Activated CD4-positive, alpha-beta T cell treated with anti-CD3 and anti-CD28 coated beads for 4 hours (primary cell): Measurements from ENCODE around the gene PPP1R3A.
"Not testable (repeated sequence)": the region's sequence is repeated elsewhere in the genome, so short reads cannot be mapped to it uniquely, and the experiment has no call there.

ENCODE experiments used
- DNase-seq, 2 donors: peaks; one replicate each; pipeline ENCODE4 v3.0.0-alpha.2; 2020

The PPP1R3A gene, protein sequence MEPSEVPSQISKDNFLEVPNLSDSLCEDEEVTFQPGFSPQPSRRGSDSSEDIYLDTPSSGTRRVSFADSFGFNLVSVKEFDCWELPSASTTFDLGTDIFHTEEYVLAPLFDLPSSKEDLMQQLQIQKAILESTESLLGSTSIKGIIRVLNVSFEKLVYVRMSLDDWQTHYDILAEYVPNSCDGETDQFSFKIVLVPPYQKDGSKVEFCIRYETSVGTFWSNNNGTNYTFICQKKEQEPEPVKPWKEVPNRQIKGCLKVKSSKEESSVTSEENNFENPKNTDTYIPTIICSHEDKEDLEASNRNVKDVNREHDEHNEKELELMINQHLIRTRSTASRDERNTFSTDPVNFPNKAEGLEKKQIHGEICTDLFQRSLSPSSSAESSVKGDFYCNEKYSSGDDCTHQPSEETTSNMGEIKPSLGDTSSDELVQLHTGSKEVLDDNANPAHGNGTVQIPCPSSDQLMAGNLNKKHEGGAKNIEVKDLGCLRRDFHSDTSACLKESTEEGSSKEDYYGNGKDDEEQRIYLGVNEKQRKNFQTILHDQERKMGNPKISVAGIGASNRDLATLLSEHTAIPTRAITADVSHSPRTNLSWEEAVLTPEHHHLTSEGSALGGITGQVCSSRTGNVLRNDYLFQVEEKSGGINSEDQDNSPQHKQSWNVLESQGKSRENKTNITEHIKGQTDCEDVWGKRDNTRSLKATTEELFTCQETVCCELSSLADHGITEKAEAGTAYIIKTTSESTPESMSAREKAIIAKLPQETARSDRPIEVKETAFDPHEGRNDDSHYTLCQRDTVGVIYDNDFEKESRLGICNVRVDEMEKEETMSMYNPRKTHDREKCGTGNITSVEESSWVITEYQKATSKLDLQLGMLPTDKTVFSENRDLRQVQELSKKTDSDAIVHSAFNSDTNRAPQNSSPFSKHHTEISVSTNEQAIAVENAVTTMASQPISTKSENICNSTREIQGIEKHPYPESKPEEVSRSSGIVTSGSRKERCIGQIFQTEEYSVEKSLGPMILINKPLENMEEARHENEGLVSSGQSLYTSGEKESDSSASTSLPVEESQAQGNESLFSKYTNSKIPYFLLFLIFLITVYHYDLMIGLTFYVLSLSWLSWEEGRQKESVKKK

DNA sequence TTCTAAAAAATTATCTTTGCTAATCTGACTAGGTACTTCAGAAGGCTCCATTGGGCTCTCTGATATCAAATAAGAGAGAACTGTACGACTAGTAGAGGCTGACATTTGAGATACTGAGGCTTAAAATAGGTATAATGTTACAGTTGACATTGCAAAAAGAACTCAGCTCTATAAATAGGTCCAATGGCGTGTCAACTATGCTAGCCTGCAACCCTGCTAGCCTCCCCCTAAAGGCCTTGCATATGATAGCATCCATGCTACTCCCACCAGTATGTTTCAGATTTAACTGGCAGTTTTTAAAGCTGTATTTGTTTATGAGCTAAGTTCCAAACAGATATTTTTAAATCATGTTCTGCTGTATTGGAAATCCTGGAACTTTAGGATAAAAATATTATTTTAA lies at the start of gene PPP1R3A:
TSS of gene PPP1R3A (minus strand) at position 64 of the 400 bp plus-strand sequence. CDS start at position 51, 13 bp downstream.
- DNase-seq: no peak

GRCh38 chr7:113963356-113963755 lies 44.5 kb upstream of the PPP1R3A start:
- no peak for DNase-seq

DNA sequence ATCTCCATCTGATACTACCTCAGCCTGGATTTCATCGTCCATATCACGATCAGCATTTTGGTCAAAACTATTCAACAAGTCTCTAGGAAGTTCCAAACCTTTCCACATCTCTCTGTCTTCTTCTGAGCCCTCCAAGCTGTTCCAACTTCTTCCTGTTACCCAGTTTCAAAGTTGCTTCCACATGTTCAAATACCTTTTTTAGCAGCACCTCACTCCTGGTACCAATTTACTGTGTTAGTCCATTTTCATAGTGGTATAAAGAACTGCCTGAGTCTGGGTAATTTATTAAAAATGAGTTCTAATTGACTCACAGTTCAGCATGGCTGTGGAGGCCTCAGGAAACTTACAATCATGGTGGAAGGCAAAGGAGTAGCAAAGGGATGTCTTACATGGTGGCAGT lies 41.1 kb upstream of the PPP1R3A start:
- DNase-seq: no peak

DNA sequence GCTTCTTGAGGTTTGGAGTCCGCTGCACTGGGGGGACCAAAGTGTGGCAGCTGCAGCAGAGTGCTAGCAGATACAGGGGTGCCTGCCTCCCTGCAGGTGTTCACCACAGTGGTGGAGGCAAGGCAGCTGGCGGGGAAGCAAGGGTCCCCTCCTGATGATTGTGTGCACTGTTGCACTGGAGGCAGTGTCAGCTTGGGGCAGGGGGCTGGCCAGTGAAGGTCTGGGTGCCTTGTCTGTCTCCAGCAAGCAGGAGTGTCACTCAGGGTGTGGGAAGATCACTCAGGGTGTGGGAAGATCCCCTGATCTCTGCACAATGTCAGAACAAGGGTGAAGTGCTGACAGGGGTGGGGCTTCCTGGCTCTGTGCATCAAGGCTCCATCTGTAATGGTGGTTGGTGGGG lies 36.3 kb upstream of the PPP1R3A start:
- no peak for DNase-seq

- no peak for DNase-seq
Measured at GRCh38 chr7:113953553-113953952, 34.7 kb upstream of the PPP1R3A start.

GRCh38 chr7:113945018-113945938 lies 26.5 kb upstream of the PPP1R3A start:
- no peak for DNase-seq

- no peak for DNase-seq
Measured at GRCh38 chr7:113936982-113937381, 18.2 kb upstream of the PPP1R3A start.

DNA sequence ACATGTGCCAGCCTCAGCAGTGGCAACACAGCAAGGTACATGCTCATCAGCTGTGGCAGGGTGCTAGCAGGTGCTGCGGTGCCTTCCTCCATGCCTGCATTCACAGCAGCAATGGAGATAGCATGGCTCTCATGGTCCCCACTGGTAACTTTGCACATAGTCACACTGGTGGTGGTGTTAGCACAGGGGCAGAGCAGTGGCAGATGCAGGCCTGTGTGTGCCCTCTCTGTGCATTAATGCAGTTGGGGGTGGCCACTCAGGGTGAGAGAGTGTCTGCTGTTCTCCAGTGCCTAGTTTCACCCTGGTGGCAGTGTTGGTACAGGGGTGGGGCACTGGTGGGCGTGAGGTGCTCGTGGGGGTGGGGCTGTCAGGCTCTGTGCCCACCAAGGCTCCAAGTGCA lies 17.7 kb upstream of the PPP1R3A start:
- DNase-seq: no peak

GRCh38 chr7:113929389-113929788 lies 10.6 kb upstream of the PPP1R3A start:
- DNase-seq: not testable (repeated sequence)

DNA sequence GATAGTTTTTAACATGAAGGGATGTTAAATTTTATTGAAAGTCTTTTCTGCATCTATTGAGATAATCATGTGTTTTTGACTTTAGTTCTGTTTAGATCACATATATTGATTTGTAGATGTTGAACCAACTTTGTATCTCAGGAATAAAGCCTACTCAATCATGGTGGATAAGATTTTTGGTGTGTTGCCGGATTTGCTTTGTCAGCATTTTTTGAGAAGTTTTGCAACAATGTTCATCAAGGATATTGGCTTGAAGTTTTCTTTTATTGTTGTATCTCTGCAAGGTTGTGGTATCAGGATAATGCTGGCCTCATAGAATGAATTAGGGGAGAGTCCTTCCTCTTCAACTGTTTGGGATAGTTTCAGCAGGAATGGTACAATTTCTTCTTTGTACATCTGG lies 9.3 kb upstream of the PPP1R3A start:
- no peak for DNase-seq

DNA sequence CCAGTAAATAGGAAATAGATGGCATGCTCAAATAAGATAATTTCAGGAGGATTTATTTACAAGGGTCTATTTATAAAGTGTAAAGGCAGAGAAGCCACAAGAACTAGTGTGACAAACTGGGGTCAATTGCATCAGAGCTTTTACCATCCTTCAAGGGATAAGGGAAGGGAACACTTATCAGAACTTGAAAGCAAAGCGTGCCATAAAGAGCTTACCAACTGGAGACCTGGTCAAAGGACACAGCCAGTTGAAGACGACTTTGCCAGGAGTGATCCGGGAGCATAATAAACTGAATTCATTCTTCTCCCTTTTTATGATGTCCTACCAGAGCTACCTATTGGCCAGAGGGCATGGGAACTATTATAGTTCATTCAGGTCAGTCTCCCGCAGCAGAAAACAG lies 3.2 kb upstream of the PPP1R3A start:
- no peak for DNase-seq

DNA sequence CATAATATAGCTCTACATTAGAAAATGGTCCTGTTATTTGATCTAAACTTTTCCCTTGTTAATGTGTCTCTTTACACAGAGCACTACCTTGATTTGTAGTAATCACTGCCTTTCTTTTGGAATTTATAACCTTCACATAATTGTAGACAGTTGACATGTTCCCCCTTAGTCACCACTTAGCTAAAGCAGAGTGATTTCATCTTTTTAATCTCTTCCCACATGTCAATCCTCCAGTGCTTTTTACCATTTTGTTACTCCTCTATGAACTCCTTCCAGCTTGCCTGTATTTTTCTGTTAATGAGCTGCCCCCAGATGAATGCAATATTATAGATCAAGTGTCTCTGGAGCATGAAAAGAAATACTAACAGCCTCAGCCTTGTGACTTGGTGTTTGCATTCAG lies 2.6 kb upstream of the PPP1R3A start:
- no peak for DNase-seq

GRCh38 chr7:113917840-113918239 lies 969 bp downstream of the PPP1R3A start:
- no peak for DNase-seq

DNA sequence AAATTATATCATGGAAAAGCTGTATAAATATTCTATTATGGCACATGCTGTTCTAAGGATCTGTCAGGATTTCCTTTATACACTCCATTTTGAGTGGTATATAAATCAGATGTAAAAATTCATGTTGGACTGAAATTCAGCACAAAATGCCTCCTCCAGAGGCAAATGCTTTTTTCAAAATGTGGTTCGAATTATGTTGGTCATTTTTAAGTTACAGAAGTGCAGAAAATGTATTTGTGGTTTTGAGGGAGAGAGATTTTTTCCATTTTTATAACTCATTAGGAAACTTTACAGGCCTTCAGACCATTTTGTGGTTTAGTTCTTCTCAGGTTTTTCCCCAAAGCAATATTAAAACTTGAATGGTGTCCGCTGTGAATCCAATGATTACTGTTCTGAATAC lies 2.9 kb downstream of the PPP1R3A start:
- no peak for DNase-seq

DNA sequence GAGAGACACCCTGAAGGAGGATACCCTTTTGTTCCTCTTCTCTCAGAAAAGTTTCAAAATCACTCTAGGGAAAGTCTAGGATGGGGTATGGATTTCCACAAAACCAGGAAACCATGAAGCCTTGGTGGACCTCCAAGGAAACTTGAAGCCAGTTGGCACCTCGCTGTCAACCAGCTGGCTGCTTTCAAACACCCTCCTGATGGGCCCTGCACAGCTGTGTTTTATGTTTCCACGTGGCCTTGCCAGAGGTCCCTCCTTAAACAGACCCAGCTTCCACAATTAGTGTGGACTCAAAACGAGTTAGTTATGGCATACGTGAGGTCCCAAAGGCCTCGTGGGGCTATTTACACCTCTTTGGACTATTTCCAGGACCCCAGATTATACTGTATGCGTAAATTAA lies 5.9 kb downstream of the PPP1R3A start:
- DNase-seq: no peak

DNA sequence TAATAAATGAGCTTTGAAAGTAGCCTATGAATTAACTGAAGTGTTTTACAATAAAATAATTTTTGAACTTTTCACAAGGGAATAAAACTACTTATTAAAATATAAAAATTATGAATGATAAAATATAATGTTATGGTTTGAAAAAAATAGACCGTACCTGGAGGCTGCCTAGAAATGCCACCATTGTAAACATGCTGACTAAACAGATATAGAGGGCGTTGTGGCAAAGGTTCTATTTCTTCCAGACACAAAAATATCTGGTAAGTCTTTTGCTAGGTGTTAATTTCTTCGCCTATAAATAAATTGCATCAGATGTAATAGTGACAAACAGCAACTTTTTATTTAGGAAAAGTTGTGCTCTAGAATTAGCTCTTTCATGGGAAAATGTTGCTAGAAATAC lies 11.2 kb downstream of the PPP1R3A start:
- no peak for DNase-seq

DNA sequence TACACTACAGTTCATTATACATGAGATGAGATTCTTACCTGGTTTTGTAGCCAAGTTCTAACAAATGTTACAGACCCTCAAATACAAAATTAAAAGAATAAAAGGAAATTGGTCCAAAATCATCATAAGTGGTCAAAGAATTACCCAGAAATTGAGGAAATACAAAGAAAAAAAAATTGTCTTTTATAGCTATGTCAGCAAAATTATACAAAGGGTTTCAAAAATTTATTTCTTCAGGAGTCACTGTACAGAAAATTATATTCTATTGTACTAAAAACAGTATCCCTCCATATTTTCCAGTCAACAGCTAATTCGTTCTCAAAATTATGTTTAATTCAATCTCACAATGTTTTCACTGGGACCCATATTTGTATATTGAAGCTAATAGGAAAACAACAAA lies 14.3 kb downstream of the PPP1R3A start:
- DNase-seq: no peak

- no peak for DNase-seq
Measured at GRCh38 chr7:113892818-113893217, 26.0 kb downstream of the PPP1R3A start.

- no peak for DNase-seq
Measured at GRCh38 chr7:113891828-113892227, 27.0 kb downstream of the PPP1R3A start.

DNA sequence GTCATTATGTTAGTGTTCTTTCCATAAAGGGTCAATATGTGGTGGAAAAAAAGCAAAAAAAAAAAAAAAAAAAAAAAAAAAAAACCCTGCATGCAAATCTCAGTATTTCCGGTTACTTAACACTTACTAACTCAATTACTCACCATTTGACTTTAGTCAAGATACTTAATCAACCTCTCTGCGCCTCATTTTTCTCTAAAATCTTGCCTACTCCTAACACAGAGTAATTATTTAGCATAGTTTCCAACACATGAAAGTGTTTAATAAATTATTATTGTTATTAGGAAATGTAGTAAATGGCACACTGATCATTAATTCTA lies 27.8 kb downstream of the PPP1R3A start:
- no peak for DNase-seq

GRCh38 chr7:113890331-113891030 lies 28.3 kb downstream of the PPP1R3A start:
- DNase-seq: no peak

DNA sequence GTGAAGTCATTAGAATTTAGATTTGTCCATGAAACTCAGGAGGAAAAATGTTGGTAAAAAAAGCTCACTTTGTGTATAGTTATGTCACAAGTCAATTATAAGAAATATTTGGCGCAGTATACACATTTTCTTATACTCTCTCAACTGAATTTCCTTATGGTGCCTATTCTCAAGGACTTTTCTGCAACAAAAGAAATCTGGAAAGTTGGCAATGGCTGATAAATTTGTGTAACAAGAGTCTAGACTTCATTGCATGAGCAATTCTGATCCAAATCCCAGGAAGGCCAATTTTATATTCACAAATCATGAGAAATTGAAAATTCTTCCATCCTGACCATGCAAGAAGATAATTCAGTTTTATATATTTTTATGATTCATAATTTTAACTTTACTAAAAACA lies 35.7 kb downstream of the PPP1R3A start:
- no peak for DNase-seq
